VCaP (cell line): Measurements from ENCODE around the gene THBS1.
A peak's percentile ranks its signal among the peaks of the same experiment; 100 is the strongest.

ENCODE experiments used
- H3K27ac ChIP-seq: fragments of 450-650 bp; 2 replicates; pipeline ENCODE4 v1.5.1; 2017
- TF ChIP-seq, protein P1 (sequence below): fragments of 450-650 bp; conservative IDR thresholded peaks from 2 replicates; pipeline ENCODE4 v1.5.1; 2017; ENCODE audit warnings: mild to moderate bottlenecking, moderate library complexity

The THBS1 gene

GRCh38 chr15:39628144-39628508 lies 47.2 kb downstream of the THBS1 start:
- TF ChIP-seq, protein P1, sequence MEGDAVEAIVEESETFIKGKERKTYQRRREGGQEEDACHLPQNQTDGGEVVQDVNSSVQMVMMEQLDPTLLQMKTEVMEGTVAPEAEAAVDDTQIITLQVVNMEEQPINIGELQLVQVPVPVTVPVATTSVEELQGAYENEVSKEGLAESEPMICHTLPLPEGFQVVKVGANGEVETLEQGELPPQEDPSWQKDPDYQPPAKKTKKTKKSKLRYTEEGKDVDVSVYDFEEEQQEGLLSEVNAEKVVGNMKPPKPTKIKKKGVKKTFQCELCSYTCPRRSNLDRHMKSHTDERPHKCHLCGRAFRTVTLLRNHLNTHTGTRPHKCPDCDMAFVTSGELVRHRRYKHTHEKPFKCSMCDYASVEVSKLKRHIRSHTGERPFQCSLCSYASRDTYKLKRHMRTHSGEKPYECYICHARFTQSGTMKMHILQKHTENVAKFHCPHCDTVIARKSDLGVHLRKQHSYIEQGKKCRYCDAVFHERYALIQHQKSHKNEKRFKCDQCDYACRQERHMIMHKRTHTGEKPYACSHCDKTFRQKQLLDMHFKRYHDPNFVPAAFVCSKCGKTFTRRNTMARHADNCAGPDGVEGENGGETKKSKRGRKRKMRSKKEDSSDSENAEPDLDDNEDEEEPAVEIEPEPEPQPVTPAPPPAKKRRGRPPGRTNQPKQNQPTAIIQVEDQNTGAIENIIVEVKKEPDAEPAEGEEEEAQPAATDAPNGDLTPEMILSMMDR, result 0 out of 2 replicates have a peak, but pooled peaks have one; percentile 21
- H3K27ac ChIP-seq, result no peak overlapping the region

- no peak overlapping the region for H3K27ac ChIP-seq
Observed at GRCh38 chr15:39628546-39629257, 47.8 kb downstream of the THBS1 start.

GRCh38 chr15:39629371-39629770 lies 48.5 kb downstream of the THBS1 start:
- peak overlapping the region; percentile 27 for H3K27ac ChIP-seq
- TF ChIP-seq, protein P1, result no peak

More at GRCh38 chr15:39628546-39629257, 47.8 kb downstream of the THBS1 start:
- TF ChIP-seq, protein P1, result no peak

GRCh38 chr15:39629906-39630305 lies 49.0 kb downstream of the THBS1 start:
- TF ChIP-seq, protein P1, result no peak
- H3K27ac ChIP-seq, result peak overlapping the region; percentile 27

DNA sequence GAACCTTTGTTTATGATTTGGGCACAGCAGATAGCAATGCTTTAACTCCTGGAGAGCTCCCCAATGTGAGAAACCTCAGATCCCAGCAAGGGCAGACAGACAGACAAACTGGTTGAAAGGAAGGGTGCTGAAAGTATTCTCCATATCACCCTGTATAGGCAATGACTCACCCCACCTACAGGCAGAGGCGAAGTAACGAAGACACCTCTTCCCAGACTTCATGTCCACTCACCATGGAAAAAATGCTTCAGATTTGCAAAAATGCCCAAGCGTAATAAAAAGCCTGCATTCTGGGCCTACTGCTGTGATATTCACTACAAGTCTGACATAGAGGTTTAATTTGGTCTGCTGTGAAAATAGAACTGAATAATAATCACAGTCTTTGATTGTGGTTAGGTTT lies 50.5 kb downstream of the THBS1 start:
- TF ChIP-seq, protein P1, result no peak
- no peak overlapping the region for H3K27ac ChIP-seq

DNA sequence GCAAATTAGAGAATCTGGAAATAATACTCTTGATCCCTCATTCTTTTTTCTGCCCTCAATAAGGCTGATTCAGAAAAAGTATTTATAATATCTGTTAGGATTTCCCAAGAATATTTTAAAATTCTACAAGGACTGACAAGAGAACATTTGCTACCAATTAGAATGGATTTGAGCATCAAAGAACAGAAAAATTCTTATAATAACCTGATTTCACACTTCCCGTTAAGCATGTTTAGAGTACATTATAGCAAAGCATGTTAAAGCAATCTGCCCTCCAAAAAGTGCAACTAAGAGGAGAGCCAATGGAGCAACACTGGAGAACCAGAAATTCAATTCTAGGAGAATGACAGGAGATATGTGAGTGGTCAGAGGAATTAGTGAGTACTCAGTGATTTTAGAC lies 57.2 kb downstream of the THBS1 start:
- TF ChIP-seq, protein P1, result no peak
- no peak overlapping the region for H3K27ac ChIP-seq

DNA sequence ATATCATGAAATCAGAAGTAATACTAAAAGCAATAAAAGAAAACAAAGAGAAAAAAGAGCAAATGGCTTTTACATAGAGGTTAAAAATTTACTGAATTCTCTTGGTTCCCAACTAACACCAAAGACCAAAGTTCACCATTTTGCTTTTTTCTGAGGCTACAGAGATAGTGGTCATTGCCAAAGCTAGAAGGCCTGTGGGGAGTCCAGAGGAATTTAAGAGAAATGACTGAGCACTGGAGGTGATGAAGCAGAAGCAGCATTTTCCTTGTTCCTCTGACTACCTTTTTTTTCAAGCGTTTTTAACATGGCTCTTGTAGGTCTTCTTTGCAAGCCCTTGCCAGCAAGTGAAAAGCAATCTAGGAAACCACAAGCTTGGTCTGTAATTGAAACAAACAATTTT lies 58.2 kb downstream of the THBS1 start:
- H3K27ac ChIP-seq, result no peak overlapping the region
- TF ChIP-seq, protein P1, result no peak
